ENCODE measurements around the gene ITSN2.

The ITSN2 gene

GRCh38 chr2:24253303-24253919 lies 106.9 kb downstream of the ITSN2 start:
- no peak for TF ChIP-seq CTCF (IDR thresholded peaks at IDR 0.05; ENCODE audit: insufficient read depth, missing control alignments)
- no peak for FAIRE-seq

GRCh38 chr2:24247592-24247991 lies 112.7 kb downstream of the ITSN2 start:
- TF ChIP-seq CTCF (IDR thresholded peaks at IDR 0.05; ENCODE audit: insufficient read depth, missing control alignments): no peak
- no peak for DNase-seq (ENCODE audit: insufficient read length, low spot score)
- FAIRE-seq: no peak

More at GRCh38 chr2:24253303-24253919, 106.9 kb downstream of the ITSN2 start:
- no peak for DNase-seq (ENCODE audit: insufficient read length, low spot score)

GRCh38 chr2:24247164-24247563 lies 113.2 kb downstream of the ITSN2 start:
- FAIRE-seq: no peak
- DNase-seq (ENCODE audit: insufficient read length, low spot score): no peak
- no peak for TF ChIP-seq CTCF (IDR thresholded peaks at IDR 0.05; ENCODE audit: insufficient read depth, missing control alignments)

GRCh38 chr2:24245986-24246776 lies 114.2 kb downstream of the ITSN2 start:
- no peak for TF ChIP-seq CTCF (IDR thresholded peaks at IDR 0.05; ENCODE audit: insufficient read depth, missing control alignments)
- DNase-seq (ENCODE audit: insufficient read length, low spot score) (no peak), FAIRE-seq (no peak)

- FAIRE-seq: no peak
- TF ChIP-seq CTCF (IDR thresholded peaks at IDR 0.05; ENCODE audit: insufficient read depth, missing control alignments): no peak
- no peak for DNase-seq (ENCODE audit: insufficient read length, low spot score)
Measured at GRCh38 chr2:24241528-24241927, 118.8 kb downstream of the ITSN2 start.

GRCh38 chr2:24239553-24239952 lies 120.8 kb downstream of the ITSN2 start:
- FAIRE-seq: no peak
- no peak for DNase-seq (ENCODE audit: insufficient read length, low spot score)
- TF ChIP-seq CTCF (IDR thresholded peaks at IDR 0.05; ENCODE audit: insufficient read depth, missing control alignments): no peak

GRCh38 chr2:24238158-24238557 lies 122.2 kb downstream of the ITSN2 start:
- no peak for FAIRE-seq
- TF ChIP-seq CTCF (IDR thresholded peaks at IDR 0.05; ENCODE audit: insufficient read depth, missing control alignments): no peak
- no peak for DNase-seq (ENCODE audit: insufficient read length, low spot score)

Data from D721Med (cell line).